Vagina (tissue), 2 donors: ENCODE data around the gene CAP2. TPM values are rescaled to one million over a fixed set of nuclear protein-coding genes. Genes with fewer than 3 reads are reported as not detected.

Experiments
- DNase-seq, 2 donors: peaks; one replicate each; pipeline ENCODE4 v3.0.0-alpha.2; 2017; ENCODE audit errors: extremely low spot score in 2 of 2
- H3K27ac ChIP-seq: fragments of 200-600 bp; sonication (generic); one replicate; pipeline ENCODE4 v1.5.1; 2019
- H3K27me3 ChIP-seq: fragments of 200-600 bp; sonication (generic); one replicate; pipeline ENCODE4 v1.5.1; 2019
- H3K36me3 ChIP-seq, 2 donors: fragments of 200-600 bp; sonication (generic); one replicate each; pipeline ENCODE4 v1.5.1; 2017 to 2019
- H3K4me1 ChIP-seq: fragments of 200-600 bp; sonication (generic); one replicate; pipeline ENCODE4 v1.5.1; 2019
- H3K4me3 ChIP-seq, 2 donors: fragments of 200-600 bp; sonication (generic); 1 replicate in 1 of 2; 2 replicates in 1 of 2; pipeline ENCODE4 v1.5.1; 2016 to 2019
- H3K9me3 ChIP-seq: fragments of 200-600 bp; sonication (generic); one replicate; pipeline ENCODE4 v1.5.1; 2019
- CTCF ChIP-seq, 3 experiments: fragments of 450-650 bp in 2 of 3; fragments of 200-600 bp in 1 of 3; sonication (generic) in 1 of 3; IDR thresholded peaks; one replicate each; pipeline ENCODE4 v1.5.1; 2017 to 2019; ENCODE audit warnings: antibody characterized with exemption in 3 of 3, mild to moderate bottlenecking in 2 of 3, moderate library complexity in 2 of 3
- POLR2A ChIP-seq, 2 donors: fragments of 450-650 bp; IDR thresholded peaks; one replicate each; pipeline ENCODE4 v1.6.1; 2017; ENCODE audit warnings: antibody characterized with exemption in 2 of 2, mild to moderate bottlenecking in 2 of 2, moderate library complexity in 2 of 2
- POLR2AphosphoS5 ChIP-seq, 2 donors: sonication (generic); formaldehyde crosslinking; IDR thresholded peaks; one replicate each; pipeline ENCODE4 v1.9.0; 2017; ENCODE audit warnings: antibody characterized with exemption in 2 of 2, mild to moderate bottlenecking in 2 of 2, low read depth in 1 of 2; ENCODE audit not compliant: insufficient read depth in 1 of 2
- intact Hi-C: fragments of 100-400 bp; cut with DNase I; formaldehyde crosslinking; loops from one replicate; pipeline ENCODE4 v1.15.1; 2023
- total RNA-seq: library from RNA; depleted of rRNA; stranded (reverse); fragments of >200 nt; gene quantifications from one replicate; pipeline ENCODE4 v1.2.3, GENCODE V29; 2016

The CAP2 gene
- total RNA-seq, 1 donor from 2014 or later = 9.6 TPM

DNA sequence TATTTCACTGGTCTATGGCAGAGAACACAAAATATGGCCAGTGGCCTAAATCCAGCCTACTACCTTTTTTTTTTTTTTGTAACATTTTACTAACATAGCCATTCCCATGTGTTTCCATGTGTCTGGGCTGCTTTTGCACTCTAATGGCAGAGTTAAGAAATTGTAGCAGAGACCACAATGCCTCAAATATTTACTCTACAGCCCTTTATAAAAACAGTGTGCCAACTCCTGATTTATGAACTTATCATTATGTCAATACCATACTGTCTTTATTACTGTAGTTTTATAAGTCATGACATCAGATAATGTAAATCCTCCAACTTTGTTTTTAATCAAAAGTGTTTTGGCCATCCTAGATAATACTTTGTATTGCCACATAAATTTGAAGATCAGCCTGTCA, 27.4 kb upstream of the CAP2 start:
- Histone ChIP-seq H3K9me3 (peaks cover 6% of the 10 kb centered on the region), H3K4me3 (no peak overlapping the region), H3K27ac (no peak overlapping the region), H3K27me3 (no peaks in the 10 kb centered on the region), H3K4me1 (no peaks in the 10 kb centered on the region), H3K36me3 (no peaks in the 10 kb centered on the region)
- TF ChIP-seq POLR2A (IDR thresholded peaks at IDR 0.05) (no peak), CTCF (IDR thresholded peaks at IDR 0.05) (no peak), POLR2AphosphoS5 (IDR thresholded peaks at IDR 0.05; ENCODE audit: insufficient read depth in 1 of 2, low read depth in 1 of 2) (no peak)
- intact Hi-C loops = no loop called here
- no peak for DNase-seq

- TF ChIP-seq CTCF (IDR thresholded peaks at IDR 0.05) (no peak), POLR2A (IDR thresholded peaks at IDR 0.05) (no peak), POLR2AphosphoS5 (IDR thresholded peaks at IDR 0.05; ENCODE audit: insufficient read depth in 1 of 2, low read depth in 1 of 2) (no peak)
- no peak for DNase-seq
- intact Hi-C loops = no loop called here
These were observed 25.5 kb upstream of the CAP2 start for GRCh38 chr6:17367868-17368267.

DNA sequence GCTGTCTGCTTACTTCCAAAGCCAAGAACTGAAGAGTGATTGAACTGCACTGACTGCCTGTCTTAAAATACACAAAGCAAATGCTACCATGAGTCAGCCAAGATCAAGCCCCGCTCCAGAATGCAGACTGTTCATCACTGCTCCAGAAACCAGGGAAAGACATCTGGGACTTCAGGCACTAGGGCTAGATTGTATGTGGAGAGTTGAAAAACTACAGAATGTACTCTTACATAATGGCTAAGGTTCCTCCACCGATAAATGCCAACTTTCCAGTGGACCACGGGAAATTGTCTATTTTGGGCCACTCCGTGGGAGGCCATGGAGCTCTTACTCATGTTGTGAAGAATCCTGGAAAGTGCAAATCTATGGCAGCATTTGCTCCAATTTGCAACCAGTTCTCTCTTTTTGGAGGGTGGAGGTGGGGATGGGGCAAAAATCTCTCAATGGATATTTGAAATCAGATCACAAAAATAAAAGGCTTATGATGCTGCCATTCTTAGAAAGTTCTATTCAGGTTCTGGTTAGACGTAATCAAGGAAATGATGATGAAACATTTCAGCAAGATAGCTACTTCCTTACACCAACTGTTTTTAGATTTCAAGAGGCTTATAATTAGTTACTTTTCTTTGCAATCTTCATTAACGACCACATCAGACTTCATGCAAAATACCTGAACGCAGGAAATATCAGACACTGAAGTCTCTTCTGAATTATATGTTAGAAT, 11.8 kb upstream of the CAP2 start:
- H3K4me3 ChIP-seq = no peak overlapping the region
- H3K27ac ChIP-seq = no peak overlapping the region
- DNase-seq = no peak
- H3K27me3 ChIP-seq = no peaks in the 10 kb centered on the region
- H3K36me3 ChIP-seq = no peaks in the 10 kb centered on the region
- H3K4me1 ChIP-seq = no peaks in the 10 kb centered on the region
- TF ChIP-seq POLR2AphosphoS5 (IDR thresholded peaks at IDR 0.05; ENCODE audit: insufficient read depth in 1 of 2, low read depth in 1 of 2) (no peak), POLR2A (IDR thresholded peaks at IDR 0.05) (no peak), CTCF (IDR thresholded peaks at IDR 0.05) (no peak)
- no peaks in the 10 kb centered on the region for H3K9me3 ChIP-seq
- intact Hi-C loops = no loop called here

More at GRCh38 chr6:17367868-17368267, 25.5 kb upstream of the CAP2 start:
- H3K4me1 ChIP-seq = no peaks in the 10 kb centered on the region
- no peak overlapping the region for H3K4me3 ChIP-seq
- H3K27ac ChIP-seq = no peak overlapping the region
- H3K9me3 ChIP-seq = peaks cover 6% of the 10 kb centered on the region
- no peaks in the 10 kb centered on the region for H3K27me3 ChIP-seq
- no peaks in the 10 kb centered on the region for H3K36me3 ChIP-seq

GRCh38 chr6:17385660-17386059, 7.7 kb upstream of the CAP2 start:
- intact Hi-C loops = no loop called here
- TF ChIP-seq POLR2A (IDR thresholded peaks at IDR 0.05) (no peak), CTCF (IDR thresholded peaks at IDR 0.05) (no peak), POLR2AphosphoS5 (IDR thresholded peaks at IDR 0.05; ENCODE audit: insufficient read depth in 1 of 2, low read depth in 1 of 2) (no peak)
- Histone ChIP-seq H3K27ac (no peak overlapping the region), H3K4me1 (no peaks in the 10 kb centered on the region), H3K4me3 (no peak overlapping the region), H3K36me3 (no peaks in the 10 kb centered on the region), H3K9me3 (no peaks in the 10 kb centered on the region), H3K27me3 (no peaks in the 10 kb centered on the region)
- no peak for DNase-seq

DNA sequence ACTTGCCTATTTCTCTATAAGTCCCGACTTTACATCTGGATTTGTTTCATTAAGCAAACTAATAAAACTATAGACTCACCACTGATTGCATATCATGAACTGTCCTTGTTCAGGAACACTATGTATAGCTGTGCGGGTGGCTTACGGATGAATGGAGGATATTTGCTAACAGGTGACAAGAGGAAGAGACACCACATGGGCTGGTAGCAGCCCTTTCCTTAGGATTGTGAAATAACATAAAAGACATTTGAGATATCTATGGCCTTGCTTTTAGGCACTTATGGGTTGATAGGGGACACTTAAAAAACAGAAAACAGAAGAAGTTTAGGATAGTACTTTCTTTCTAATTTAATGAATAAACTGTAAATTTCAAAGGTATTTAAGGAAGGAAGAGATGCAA, 5.0 kb upstream of the CAP2 start:
- intact Hi-C loops = no loop called here
- no peak overlapping the region for H3K27ac ChIP-seq
- no peaks in the 10 kb centered on the region for H3K36me3 ChIP-seq
- no peak for DNase-seq
- H3K4me3 ChIP-seq = no peak overlapping the region
- no peaks in the 10 kb centered on the region for H3K4me1 ChIP-seq
- H3K9me3 ChIP-seq = no peaks in the 10 kb centered on the region
- H3K27me3 ChIP-seq = no peaks in the 10 kb centered on the region
- no peak for TF ChIP-seq CTCF (IDR thresholded peaks at IDR 0.05)
